ENCODE measurements around the gene NIT2.
"Not testable (repeated sequence)": the region's sequence is repeated elsewhere in the genome, so short reads cannot be mapped to it uniquely, and the experiment has no call there.

NIT2 gene

DNA sequence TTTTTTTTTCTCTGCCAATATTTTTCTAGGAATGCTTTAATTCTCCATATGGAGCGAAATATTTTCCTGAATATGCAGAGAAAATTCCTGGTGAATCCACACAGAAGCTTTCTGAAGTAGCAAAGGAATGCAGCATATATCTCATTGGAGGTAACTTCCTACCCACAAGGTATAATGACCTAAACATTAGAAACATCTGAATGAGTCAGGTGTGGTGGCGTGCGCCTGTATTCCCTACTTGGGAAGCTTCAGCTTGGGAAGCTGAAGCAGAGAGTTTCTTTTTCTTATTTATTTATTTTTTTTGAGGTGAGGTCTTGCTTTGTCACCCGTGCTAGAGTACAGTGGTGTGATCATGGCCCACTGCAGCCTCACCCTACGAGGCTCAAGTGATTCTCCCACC, 5.2 kb downstream of the NIT2 start:
- no peak for DNase-seq

DNA sequence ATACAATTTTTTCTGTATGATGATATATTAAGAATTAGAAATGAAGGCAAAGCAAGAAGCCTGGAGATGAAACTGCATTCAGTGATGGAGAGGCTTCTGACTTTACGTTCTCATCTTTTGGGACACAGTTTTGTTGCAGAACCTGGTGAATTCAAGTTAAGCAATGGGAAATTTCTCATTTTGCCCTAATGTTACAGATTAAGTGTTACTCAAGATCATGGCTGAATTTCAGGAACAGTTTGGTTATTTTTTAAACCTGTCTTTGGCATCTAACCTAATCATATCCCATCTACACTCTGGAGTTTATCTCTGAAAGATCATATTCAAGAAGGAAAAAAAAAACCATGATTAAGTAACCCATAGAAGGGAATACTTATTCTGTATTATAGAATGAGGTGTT, 6.0 kb downstream of the NIT2 start:
- no peak for DNase-seq

DNA sequence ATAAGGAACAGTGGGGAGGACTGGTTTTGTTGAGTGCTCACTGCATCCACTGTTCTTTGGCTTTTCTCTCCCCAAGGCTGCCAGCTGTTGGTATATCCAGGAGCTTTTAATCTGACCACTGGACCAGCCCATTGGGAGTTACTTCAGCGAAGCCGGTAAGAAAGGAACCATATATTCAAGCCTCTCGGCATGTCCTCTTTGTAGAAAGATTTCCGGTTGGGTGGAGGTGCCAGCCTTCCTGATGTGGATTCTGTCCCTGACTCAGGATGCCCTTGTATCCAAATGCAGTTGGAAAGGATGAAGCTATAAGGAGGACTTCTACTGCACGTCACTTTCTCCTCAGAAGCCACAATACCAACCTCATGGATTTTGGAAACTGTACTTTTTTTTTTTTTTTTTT, 14.2 kb downstream of the NIT2 start:
- no peak for DNase-seq

DNA sequence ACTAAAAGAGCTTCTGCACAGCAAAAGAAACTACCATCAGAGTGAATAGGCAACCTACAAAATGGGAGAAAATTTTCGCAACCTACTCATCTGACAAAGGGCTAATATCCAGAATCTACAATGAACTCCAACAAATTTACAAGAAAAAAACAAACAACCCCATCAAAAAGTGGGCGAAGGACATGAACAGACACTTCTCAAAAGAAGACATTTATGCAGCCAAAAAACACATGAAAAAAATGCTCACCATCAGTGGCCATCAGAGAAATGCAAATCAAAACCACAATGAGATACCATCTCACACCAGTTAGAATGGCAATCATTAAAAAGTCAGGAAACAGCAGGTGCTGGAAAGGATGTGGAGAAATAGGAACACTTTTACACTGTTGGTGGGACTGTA, 17.2 kb downstream of the NIT2 start:
- not testable (repeated sequence) for DNase-seq

DNA sequence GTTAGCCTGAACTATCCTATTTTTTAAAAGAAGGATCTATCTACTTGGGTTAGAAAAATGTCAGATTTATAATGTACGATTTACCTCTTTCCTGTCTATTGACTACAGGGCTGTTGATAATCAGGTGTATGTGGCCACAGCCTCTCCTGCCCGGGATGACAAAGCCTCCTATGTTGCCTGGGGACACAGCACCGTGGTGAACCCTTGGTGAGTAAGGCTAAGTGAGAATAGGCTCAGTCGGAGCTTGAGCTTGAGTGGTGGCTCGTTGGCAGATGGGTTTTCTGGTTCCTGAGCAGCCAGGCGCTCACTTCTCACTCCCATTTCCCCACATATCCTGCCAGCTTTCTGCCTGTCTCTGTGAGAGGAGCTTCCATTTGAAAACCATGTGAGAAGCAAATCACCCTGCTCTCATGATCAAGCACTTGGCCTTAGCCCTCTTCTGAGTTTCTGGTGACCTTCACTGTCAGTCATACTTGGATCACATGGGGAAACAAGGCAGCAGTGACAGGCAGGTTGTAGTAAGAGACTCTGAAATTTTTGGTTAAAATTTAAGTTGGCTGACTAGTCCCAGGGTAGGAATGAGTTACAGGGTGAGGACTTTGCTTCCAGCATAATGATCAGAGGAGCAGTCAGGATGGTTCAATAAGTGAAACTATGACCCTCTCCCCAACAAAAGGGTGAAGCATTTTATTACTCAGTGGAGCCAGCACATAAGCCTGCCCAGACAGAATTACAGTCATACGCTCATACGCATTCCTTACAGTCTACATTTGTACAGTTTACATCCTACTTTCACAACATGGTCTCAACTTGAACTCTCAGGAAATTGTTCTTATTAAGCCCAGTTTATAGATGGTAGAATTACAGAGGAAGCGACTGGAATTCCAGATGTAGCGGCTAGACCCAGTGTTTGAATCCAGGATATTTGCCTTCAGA, 18.0 kb downstream of the NIT2 start:
- DNase-seq, result no peak

DNA sequence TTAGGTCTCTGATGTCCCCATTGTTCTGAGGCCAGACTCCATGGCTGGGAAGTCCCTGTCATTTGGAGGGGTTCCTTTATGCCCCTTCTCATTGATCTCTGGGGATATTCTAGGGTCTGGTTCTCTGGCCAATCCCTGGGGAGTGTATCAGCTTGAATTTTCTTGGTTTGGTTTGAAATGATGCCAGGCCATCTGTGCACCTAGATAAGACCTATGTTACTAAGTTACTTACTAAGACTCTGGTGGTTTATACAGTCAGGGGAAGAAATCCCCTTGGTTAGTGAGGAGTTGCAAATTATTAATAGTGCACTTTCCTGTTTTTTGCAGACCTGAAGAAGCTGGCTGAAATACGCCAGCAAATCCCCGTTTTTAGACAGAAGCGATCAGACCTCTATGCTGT, 20.3 kb downstream of the NIT2 start:
- no peak for DNase-seq

DNA sequence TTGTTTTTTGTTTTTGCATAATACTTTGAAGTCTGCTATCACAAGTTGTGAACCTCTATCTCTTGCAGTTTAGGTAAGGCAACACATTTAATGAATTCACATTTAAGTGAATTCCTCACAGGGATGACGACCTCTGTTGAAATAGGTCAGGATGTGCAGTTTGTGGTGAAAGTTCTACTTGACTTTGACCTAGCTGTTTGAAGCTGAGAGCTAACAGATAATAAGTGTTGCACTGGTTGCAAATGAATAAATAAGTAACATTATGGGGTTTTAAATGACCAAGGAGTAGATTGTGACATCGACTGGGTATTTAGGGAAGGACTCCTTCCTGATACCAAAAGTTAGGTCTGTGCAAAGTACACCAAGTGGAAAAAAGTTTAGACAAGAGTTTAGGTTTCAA, 23.9 kb downstream of the NIT2 start:
- DNase-seq, result no peak

DNA sequence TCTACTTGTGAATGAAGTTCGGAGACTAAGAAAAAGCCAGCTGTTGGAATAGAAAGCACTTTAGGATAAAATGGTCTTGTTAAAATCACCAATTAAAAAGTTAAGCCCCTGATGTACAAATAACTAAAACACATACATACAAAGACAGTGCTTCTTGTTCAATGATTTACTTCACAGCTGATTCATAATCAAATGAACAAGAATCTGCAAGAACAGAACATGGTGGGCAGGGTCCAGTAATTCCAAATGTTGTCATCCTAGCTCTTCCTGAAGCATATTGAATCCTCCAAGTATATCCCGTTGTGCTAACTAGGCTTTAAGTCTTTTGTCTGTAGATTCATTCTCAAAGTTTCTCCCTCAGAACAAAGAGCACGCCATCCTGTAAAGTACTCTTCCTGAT, 24.5 kb downstream of the NIT2 start:
- no peak for DNase-seq

DNA sequence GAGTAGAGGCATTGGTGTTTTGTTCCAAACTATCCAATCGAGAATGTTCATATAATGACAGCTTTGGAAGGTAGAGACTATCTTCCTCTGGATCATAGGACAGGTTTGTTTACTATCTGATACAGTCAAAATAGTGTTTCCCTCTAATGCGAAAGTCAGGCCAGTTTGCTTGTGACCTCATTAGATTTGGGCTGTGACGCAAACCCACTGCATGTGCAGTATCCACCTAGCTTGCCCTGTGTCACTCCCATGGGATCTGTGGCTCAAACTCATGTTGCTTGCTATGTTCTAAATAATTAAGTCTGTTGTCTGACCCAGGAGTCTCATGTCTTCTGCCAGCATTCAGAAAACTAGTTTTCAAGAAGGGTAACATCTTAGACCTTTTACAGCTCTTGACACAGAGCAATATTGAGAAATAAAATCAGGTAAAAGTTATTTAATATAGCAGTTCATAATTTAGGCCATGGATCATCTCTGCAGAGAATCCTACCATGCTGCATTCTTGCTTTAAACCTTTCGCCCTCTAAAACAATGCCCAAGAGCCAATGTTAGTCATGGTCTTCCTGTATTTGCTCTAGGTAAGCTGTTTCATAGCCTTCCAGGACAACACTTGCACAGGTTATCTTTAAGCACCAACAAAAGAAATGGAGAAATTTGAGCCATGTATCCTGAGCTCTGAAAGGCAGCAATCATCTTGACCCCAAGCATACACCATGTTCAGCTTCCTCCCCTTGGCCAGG, 26.4 kb downstream of the NIT2 start:
- no peak for DNase-seq

DNA sequence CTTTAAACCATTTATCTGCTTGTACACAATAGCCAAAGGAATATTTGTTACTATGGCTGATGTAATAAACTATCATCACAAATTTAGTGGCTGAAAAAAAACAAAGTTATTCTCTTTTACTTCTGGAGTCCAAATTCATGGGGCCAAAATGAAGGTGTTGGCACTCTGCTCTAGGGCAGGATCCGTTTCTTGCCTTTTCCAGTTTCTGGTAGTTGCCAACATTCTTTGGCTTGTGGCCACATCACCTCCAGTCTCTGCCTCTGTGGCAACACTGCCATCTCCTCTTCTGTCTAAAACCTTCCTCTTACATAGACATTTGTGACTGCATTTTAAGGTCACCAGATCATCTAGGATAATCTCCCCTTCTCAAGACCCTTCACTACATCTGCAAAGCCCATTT, 27.3 kb downstream of the NIT2 start:
- DNase-seq, result no peak

DNA sequence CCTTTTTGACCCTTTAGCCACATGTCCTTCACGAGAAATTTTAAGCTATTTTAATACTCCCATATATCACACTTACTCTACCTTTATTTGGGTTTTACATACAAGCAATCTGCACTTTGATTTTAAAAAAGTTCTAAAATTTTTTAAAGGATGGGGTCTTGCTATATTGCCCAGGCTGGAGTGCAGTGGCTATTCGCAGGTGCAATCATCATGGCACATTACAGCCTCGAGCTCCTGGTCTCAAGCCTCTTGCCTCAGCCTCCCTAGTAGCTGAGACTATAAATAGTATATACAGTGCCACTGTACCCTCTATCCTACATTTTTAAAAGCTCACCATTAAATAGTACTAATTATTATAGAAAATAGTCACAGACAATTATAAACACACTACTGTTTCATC, 29.9 kb downstream of the NIT2 start:
- DNase-seq, result no peak

DNA sequence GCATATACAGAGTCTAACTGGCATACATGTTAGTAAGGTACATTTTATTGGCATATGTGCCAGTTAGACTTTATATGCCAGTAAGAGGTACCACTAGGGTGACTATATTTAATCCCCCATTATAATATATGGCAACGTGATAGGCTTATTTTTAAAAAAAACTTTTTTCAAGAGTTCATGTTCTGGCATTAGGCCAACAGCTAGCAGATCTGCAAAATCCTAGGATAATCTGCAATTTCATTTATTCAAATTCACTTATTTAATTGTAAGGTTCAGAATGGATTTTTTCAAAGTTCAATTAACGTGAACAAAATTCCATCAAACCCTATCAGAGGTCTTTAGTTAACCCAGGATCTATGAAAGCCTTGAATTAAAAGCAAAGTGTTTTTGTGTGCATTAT, 31.9 kb downstream of the NIT2 start:
- DNase-seq, result no peak

DNA sequence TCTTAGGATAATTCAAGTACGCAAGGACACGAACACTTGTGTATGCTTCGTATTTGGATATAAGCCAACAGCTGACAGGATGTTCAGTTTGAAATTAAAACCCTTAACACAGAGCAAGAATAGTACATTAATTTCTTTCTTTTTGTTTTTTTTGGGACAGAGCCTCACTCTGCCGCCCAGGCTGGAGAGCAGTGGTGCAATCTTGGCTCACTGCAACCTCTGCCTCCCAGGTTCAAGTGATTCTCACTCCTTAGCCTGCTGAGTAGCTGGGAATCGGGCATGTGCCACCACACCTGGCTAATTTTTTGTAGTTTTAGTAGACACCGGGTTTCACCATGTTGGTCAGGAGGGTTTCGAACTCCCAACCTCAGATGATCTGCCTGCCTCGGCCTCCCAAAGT, 33.9 kb downstream of the NIT2 start:
- DNase-seq, result no peak

DNA sequence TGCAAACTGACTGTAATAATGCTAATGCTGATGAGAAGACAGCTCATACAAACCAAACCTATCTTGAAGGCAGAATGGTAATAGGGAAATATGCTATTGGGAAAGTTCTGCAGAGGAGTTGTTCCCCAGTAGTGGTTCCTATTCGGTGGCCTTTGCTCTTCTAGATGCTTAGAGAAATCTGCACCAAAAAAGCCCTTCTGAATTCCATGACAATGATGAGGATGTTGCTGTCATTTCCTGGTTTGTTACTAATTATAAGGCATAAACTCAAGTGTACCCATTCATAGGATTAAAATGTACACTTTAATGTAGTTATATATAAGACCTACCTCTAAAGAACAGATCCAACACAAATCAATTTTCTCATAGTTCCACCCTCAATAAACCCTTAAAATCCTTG, 36.2 kb downstream of the NIT2 start:
- no peak for DNase-seq

DNA sequence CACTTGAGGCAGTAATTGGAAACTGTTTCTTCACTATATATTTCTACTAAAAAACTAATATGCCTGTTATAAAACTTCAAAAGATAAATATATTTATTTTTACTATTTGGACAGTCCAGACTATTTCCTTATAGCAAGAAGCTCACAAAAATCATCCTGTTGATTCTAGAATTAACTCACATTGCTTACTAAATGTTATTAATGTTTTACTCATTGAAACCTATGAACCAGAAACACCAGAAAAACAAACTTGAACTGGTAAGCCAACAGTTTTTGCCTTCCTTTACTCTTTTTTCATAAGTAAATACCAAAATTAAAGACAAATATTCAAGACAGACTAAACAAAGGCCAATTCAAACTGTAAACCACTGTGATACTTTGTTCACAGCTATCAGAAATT, 40.0 kb downstream of the NIT2 start:
- DNase-seq, result no peak

DNA sequence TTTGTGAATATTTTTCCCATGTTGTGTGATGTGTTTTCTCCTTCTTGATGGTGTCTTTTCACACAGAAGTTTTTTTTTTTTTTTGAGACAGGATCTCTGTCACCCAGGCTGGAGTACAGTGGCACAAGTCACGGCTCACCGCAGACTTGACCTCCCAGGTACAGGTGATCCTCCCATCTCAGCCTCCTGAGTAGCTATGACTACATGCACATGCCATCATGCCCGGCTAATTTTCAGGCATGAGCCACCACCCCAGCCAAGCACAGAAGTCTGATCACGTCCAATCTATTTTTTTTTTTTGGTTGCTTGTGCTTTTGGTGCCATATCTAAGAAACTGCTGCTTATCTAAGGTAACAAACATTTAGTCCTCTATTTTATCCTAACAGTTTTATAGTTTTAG, 41.7 kb downstream of the NIT2 start:
- no peak for DNase-seq

DNA sequence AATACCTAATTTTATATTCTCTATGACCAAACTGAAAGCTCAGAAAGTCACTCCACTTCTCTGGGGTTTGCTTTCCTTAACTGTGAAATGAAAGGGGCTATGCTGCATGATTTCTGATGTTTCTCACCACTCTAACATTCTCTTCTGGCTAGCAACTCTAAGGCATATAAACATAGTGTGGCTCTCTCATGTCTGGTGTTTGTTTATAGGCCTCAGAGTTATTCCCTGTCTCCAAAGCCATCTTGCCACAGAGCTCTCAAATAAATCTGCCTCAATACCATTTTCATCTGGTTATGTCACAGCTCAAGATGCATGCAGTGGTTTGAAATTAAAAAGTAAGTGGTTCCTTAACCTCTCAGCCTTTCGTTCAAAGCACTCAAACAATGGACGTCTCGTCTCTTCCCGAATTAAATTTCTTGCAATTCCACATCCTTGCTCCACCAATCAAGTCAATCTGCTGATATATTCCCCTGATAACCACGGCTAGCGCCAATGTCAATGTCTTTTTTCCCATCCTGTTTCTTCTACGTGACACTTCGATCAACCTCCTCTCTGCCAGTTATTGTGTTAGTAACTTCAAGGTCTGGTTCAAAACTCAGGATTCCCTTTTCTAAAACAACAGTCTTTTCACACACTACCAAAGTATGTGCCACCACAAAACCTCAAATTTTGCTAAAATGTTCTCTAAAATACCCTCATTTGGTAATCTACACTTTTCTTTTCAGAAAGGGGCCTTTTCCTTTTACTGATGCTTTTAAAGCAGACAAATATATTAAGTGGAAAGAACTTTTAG, 50.4 kb downstream of the NIT2 start:
- DNase-seq, result no peak

DNA sequence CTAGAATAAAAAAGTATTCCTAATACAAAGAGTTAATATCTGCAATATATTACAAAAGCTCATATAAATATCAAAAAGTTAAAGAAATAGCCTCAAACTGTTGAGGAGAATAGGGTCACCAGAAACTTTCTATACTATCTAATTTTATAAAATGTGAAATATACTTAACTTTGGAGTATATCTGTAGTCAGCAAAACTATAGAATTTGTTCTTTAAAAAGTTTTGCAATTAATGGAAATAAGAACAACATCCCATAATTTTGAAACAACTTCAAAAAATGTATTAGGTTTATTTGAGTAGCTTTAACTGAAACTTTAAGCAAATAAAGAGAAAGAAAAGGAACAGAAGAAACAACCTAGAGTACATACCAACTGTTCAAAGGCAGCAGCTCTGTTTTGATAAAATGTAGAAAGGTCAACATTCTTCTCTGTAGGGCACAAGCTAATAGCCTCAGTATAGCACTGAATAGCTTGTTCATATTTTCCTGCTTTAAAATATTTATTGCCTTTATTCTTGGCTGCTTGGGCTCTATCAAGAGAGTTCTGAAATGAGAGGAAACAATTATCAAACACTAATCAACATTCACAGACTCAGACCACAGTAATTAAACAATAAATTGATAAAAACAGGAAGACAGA, 52.0 kb downstream of the NIT2 start:
- DNase-seq, result no peak

DNA sequence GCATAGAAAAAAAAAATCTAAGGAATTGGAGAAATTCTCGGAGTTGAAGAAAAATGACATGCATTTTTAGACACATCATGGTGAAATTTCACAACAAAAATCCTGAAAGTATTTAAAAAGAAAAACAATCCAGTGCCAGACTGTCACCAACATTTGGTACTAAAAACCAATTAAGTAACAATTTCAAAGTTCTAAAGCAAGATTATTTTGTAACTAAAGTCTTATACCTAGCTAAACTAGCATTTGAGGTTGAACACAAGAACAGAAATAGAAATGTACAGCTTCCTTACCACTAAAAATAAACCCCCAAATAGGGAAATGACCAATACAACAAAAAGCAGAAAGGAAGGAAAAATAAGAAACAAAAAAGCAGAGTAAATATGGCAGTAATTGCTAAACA, 54.5 kb downstream of the NIT2 start:
- DNase-seq, result no peak

DNA sequence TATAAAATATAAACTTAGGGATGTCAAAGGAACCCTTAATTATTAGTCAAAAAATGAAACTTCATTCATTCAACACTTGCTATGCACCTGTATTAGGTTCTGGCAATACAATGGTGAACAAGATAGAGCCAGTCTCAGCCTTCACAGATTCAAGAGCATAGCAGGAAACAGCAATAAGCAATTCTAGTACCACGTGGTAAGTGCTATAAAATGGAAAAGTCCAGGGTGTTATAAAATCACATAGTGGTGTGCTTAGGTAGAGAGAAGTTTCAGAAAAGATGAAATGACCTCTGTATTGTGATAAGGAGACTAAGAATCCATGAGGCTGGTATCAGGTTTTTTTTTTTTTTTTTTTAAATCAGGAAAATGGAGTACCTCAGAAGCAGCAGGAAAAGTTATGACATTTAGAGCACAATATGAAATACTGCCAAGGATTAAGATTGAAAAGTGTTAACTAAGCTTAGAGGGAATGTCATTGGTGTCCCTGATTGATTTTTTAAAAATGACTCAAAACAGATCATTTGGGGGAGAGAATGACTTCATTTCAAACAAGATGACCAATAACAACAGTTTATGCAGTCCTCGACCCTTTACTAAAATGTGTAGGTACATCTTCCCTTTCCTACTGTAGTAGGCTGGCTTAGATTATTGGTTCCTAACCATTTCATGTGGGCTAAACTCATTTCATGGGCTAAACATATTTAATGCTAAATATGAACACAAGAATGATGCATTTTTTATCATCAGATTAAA, 61.3 kb downstream of the NIT2 start:
- DNase-seq, result no peak

DNA sequence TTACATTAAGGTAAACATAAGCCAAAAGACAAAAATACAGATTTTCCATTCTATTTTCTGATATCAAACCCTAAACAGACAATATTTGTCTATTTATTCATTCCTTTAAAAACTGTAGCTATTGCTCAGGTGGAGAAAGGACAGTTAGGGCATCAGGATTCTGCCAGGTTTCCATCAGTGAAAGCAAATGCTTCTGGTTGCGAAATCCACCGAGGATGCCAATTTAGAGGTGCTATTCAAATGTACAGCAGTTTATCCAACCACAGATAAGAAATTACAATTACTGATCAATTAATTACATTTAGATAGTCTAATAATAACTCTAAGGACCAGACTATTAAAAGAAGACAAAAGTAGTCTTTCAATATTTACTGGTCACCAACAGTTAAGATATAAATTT, 62.4 kb downstream of the NIT2 start:
- no peak for DNase-seq

DNA sequence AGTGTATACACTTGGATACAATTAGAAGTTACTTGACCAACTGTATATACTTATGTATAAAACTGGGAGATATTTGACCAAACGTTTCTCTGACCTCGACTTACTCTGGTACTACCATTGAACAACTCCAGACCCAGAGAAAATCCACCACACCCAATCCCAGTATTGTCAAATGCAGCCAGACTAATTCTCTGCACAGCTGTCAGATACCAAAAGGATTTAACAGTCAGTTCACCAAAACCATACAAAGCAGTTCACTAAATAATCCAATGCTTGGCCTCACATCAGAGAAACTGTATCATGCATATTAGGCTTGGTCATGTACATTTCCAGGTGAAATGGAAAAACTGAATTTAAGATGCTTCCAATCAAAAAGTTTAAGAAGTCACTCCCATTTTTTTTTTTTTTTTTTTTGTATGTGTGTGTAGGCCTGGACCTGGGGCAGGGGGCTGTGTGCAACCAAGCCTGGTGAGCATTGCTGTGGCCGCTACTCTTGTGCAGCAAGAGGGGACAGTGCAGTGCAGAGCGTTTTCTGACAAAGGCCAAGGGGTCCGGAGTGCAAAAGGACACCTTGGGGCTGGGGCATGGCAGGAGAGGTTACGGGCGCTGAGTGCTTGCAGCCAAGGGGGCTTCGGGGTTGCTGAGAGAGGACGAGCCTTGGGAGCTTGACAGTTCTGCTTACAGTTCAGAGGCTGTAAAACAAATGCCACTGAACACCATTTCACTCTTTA, 64.9 kb downstream of the NIT2 start:
- DNase-seq, result no peak

Measured in kidney glomerular epithelial cell (primary cell).